ENCODE results near the gene ABHD2.
"Not testable (repeated sequence)": the region's sequence is repeated elsewhere in the genome, so short reads cannot be mapped to it uniquely, and the experiment has no call there.

ABHD2 gene

GRCh38 chr15:89101302-89102193 lies 13.3 kb downstream of the ABHD2 start:
- no peak for DNase-seq

- no peak for DNase-seq
These were observed 15.4 kb downstream of the ABHD2 start for GRCh38 chr15:89103481-89104171.

- no peak for DNase-seq
These were observed 15.9 kb downstream of the ABHD2 start for GRCh38 chr15:89104172-89104564.

GRCh38 chr15:89105147-89105546 lies 16.9 kb downstream of the ABHD2 start:
- DNase-seq = no peak

- no peak for DNase-seq
These were observed 17.9 kb downstream of the ABHD2 start for GRCh38 chr15:89106200-89106599.

GRCh38 chr15:89107984-89108383 lies 19.7 kb downstream of the ABHD2 start:
- no peak for DNase-seq

- DNase-seq = no peak
These were observed 20.6 kb downstream of the ABHD2 start for GRCh38 chr15:89108835-89109234.

- no peak for DNase-seq
These were observed 21.0 kb downstream of the ABHD2 start for GRCh38 chr15:89109238-89109637.

GRCh38 chr15:89110060-89110459 lies 21.8 kb downstream of the ABHD2 start:
- no peak for DNase-seq

- DNase-seq = no peak
These were observed 23.1 kb downstream of the ABHD2 start for GRCh38 chr15:89111352-89111751.

GRCh38 chr15:89111961-89112340 lies 23.7 kb downstream of the ABHD2 start:
- no peak for DNase-seq

GRCh38 chr15:89112341-89112971 lies 24.2 kb downstream of the ABHD2 start:
- no peak for DNase-seq

- DNase-seq = no peak
These were observed 25.2 kb downstream of the ABHD2 start for GRCh38 chr15:89113296-89114024.

GRCh38 chr15:89114990-89115389 lies 26.7 kb downstream of the ABHD2 start:
- DNase-seq = no peak

GRCh38 chr15:89115547-89115946 lies 27.3 kb downstream of the ABHD2 start:
- DNase-seq = no peak

GRCh38 chr15:89116404-89116803 lies 28.1 kb downstream of the ABHD2 start:
- DNase-seq = no peak

- DNase-seq = no peak
These were observed 29.5 kb downstream of the ABHD2 start for GRCh38 chr15:89117790-89118189.

GRCh38 chr15:89118481-89118989 lies 30.3 kb downstream of the ABHD2 start:
- no peak for DNase-seq

GRCh38 chr15:89119489-89120478 lies 31.5 kb downstream of the ABHD2 start:
- no peak for DNase-seq

GRCh38 chr15:89120479-89121000 lies 32.3 kb downstream of the ABHD2 start:
- DNase-seq = not testable (repeated sequence)

- no peak for DNase-seq
These were observed 33.2 kb downstream of the ABHD2 start for GRCh38 chr15:89121414-89121813.

Measured in activated CD8-positive, alpha-beta memory T cell treated with anti-CD3 and anti-CD28 coated beads, Interleukin-2, amount 50 U/mL, for 4 hours (primary cell).